HCT116 (cell line): Measurements from ENCODE around the gene C14orf180. TPM values are rescaled to one million over a fixed set of nuclear protein-coding genes. Genes with fewer than 3 reads are reported as not detected.

Experiments
- ATAC-seq: fragments of 200-7000 bp; cut with Tn5 transposase; 2 replicates; pipeline ENCODE4 v1.9.1; 2020; ENCODE audit warnings: mild to moderate bottlenecking, moderate library complexity
- BruUV-seq: library from RNA; stranded (reverse); fragments of 400-500 nt; replicated peaks from 2 replicates; lab custom pipeline; 2021; lab: Mats Ljungman, UMichigan
- CTCF ChIA-PET: fragments of 300-600 bp; sonication (Branson Sonifier 250); formaldehyde crosslinking; loops from one replicate; lab custom pipeline; 2021; ENCODE audit warnings: antibody characterized with exemption; lab: Charles Lee
- POLR2A ChIA-PET: fragments of 300-600, 350-600 bp; sonication (Branson Sonifier 250); formaldehyde crosslinking; loops from one replicate; lab custom pipeline; 2021; ENCODE audit warnings: antibody characterized with exemption; lab: Charles Lee
- RAD21 ChIA-PET, 2 experiments: fragments of 300-600 bp; sonication (Branson Sonifier 250); formaldehyde crosslinking; loops; one replicate each; lab custom pipeline; 2023; ENCODE audit warnings: low total read pairs in 2 of 2; ENCODE audit not compliant: uncharacterized antibody in 2 of 2, unreplicated experiment in 2 of 2, low non-redundant PET in 1 of 2; lab: Charles Lee
- DNase-seq: peaks from one replicate; pipeline ENCODE4 v3.0.0-alpha.2; 2010; ENCODE audit warnings: low read depth, low spot score
- H2AFZ ChIP-seq: fragments of 200-600 bp; shearing (Covaris generic), sonication (generic); 2 replicates; pipeline ENCODE4 v1.6.1; 2017; ENCODE audit warnings: low read depth, mixed run types, mixed read lengths, antibody characterized with exemption, low read length; ENCODE audit not compliant: poor library complexity, severe bottlenecking
- H3K27ac ChIP-seq: 2 replicates; pipeline ENCODE4 v1.5.1; 2012; ENCODE audit warnings: low read depth, low read length
- H3K27me3 ChIP-seq: fragments of 200-600 bp; sonication (generic); 2 replicates; pipeline ENCODE4 v1.6.1; 2016; ENCODE audit warnings: mixed run types, low read length, mixed read lengths; ENCODE audit not compliant: insufficient read depth
- H3K36me3 ChIP-seq, 2 experiments: fragments of 200-500 bp in 1 of 2; fragments of 200-600 bp in 1 of 2; sonication (Bioruptor generic) in 1 of 2; sonication (generic) in 1 of 2; 2 replicates each; pipeline versions ENCODE4 v1.5.1 to v1.6.1; 2014 to 2016; ENCODE audit warnings: low read length in 2 of 2, inconsistent platforms in 1 of 2, mixed read lengths in 1 of 2, mixed run types in 1 of 2; ENCODE audit not compliant: insufficient read depth in 2 of 2, control insufficient read depth in 1 of 2
- H3K4me1 ChIP-seq, 2 experiments: fragments of 200-600 bp in 1 of 2; sonication (generic) in 1 of 2; 2 replicates each; pipeline versions ENCODE4 v1.5.1 to v1.6.1; 2012 to 2017; ENCODE audit warnings: low read length in 2 of 2, inconsistent platforms in 1 of 2, mild to moderate bottlenecking in 1 of 2, mixed read lengths in 1 of 2, mixed run types in 1 of 2, moderate library complexity in 1 of 2; ENCODE audit not compliant: insufficient read depth in 2 of 2, control insufficient read depth in 1 of 2
- H3K4me2 ChIP-seq: fragments of 200-600 bp; sonication (generic); 2 replicates; pipeline ENCODE4 v1.6.1; 2017; ENCODE audit warnings: mixed run types, low read length, mixed read lengths
- H3K4me3 ChIP-seq, 2 experiments: fragments of 200-600 bp in 1 of 2; sonication (generic) in 1 of 2; replicated peaks in 1 of 2; 2 replicates each; pipeline ENCODE4 v1.5.1; 2011 to 2016; ENCODE audit warnings: low read length in 2 of 2, control low read depth in 1 of 2, low read depth in 1 of 2, mild to moderate bottlenecking in 1 of 2, mixed read lengths in 1 of 2, mixed run types in 1 of 2
- H3K79me2 ChIP-seq: fragments of 200-600 bp; sonication (generic); 2 replicates; pipeline ENCODE4 v1.6.1; 2017; ENCODE audit warnings: mild to moderate bottlenecking, mixed run types, low read length, moderate library complexity, mixed read lengths; ENCODE audit not compliant: insufficient read depth
- H3K9ac ChIP-seq: fragments of 200-600 bp; sonication (generic); 2 replicates; pipeline ENCODE4 v1.6.1; 2016; ENCODE audit warnings: low read length, mixed read lengths
- H3K9me2 ChIP-seq: fragments of 200-600 bp; sonication (generic), shearing (Covaris generic); 2 replicates; pipeline ENCODE4 v1.6.1; 2017; ENCODE audit warnings: mixed run types, mild to moderate bottlenecking, moderate library complexity; ENCODE audit not compliant: insufficient read depth
- H3K9me3 ChIP-seq, 2 experiments: fragments of 200-500 bp in 1 of 2; fragments of 200-600 bp in 1 of 2; sonication (Bioruptor generic) in 1 of 2; sonication (generic) in 1 of 2; 2 replicates each; pipeline ENCODE4 v1.6.1; 2014 to 2017; ENCODE audit warnings: low read length in 2 of 2, mixed read lengths in 2 of 2, inconsistent platforms in 1 of 2, low read depth in 1 of 2, mild to moderate bottlenecking in 1 of 2, mixed run types in 1 of 2, moderate library complexity in 1 of 2; ENCODE audit not compliant: control insufficient read depth in 1 of 2, insufficient read depth in 1 of 2
- H4K20me1 ChIP-seq: fragments of 200-600 bp; sonication (generic), shearing (Covaris generic); 2 replicates; pipeline ENCODE4 v1.6.1; 2017; ENCODE audit warnings: mixed run types, mild to moderate bottlenecking, moderate library complexity; ENCODE audit not compliant: insufficient read depth
- CBX3 ChIP-seq: IDR thresholded peaks from 2 replicates; pipeline ENCODE4 v1.6.1; 2012; ENCODE audit warnings: low read depth
- EGR1 ChIP-seq: IDR thresholded peaks from 2 replicates; pipeline ENCODE4 v1.6.1; 2012; ENCODE audit warnings: low read depth
- EZH2phosphoT487 ChIP-seq: fragments of 200-600 bp; IDR thresholded peaks from 2 replicates; pipeline ENCODE4 v1.6.1; 2018; ENCODE audit warnings: antibody characterized with exemption, borderline replicate concordance
- FOSL1 ChIP-seq: IDR thresholded peaks from 2 replicates; pipeline ENCODE4 v1.6.1; 2012; ENCODE audit warnings: low read depth
- RAD21 ChIP-seq: IDR thresholded peaks from 2 replicates; pipeline ENCODE4 v1.6.1; 2012; ENCODE audit warnings: low read depth, mild to moderate bottlenecking
- TCF7L2 ChIP-seq: IDR thresholded peaks from 2 replicates; pipeline ENCODE4 v1.7.0; 2011; ENCODE audit warnings: borderline replicate concordance, inconsistent platforms; ENCODE audit not compliant: insufficient read depth, insufficient read length; ENCODE audit errors: extremely low read depth
- ZNF274 ChIP-seq: fragments of 200-500 bp; sonication (Bioruptor generic); IDR thresholded peaks from 2 replicates; pipeline ENCODE4 v1.6.1; 2014; ENCODE audit warnings: mild to moderate bottlenecking, low read depth, low read length, inconsistent platforms
- intact Hi-C: fragments of 100-400 bp; cut with micrococcal nuclease; formaldehyde crosslinking; loops from 2 replicates; pipeline ENCODE4 v1.10.0; 2022
- total RNA-seq: library from RNA; stranded (reverse); gene quantifications from one replicate; pipeline ENCODE4 v1.2.1, GENCODE V29; 2021; ENCODE audit not compliant: unreplicated experiment

Gene C14orf180
- total RNA-seq, 1 experiment from 2014 or later = not detected

DNA sequence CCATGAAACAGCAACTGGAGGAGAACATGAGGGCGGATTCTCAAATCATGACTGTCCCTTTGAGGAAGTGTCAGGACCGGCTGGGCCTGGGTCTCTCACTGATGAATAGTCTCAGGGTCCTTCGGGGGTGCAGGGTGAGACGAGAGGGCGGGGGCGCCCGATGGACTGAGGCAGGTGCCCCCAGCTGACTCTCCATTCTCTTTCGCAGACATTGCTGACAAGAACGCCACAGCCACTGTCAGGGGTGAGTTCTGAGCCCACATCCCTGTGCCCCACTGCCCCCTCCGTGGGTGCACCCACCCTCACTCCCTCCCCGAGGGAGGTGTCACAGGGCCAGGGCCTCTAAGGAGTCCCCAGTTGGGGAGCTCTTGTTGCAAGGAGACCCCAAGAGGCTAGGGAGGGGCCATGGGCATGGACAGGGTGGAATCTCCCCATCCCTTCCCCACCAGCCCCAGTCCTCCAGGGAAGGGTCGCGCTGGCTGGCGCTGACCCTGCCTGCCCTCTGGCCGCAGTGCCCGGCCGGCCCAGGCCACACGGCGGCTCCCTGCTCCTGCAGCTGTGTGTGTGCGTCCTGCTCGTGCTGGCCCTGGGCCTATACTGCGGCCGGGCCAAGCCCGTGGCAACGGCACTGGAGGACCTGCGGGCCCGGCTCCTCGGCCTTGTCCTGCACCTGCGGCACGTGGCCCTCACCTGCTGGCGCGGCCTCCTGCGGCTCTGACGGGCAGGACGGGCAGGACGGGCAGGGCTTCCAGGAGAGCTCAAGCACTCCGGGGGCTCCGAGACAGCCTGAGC is 8.7 kb downstream of the C14orf180 start:
- ChIA-PET POLR2A (no interaction called here), RAD21 (no interaction called here), CTCF (no interaction called here)
- Histone ChIP-seq H3K27ac (no peak overlapping the region), H4K20me1 (no peaks in the 10 kb centered on the region), H3K4me1 (no peaks in the 10 kb centered on the region), H3K9me3 (no peaks in the 10 kb centered on the region), H3K79me2 (no peaks in the 10 kb centered on the region), H3K4me3 (no peak overlapping the region), H3K27me3 (no peaks in the 10 kb centered on the region), H3K4me2 (no peak overlapping the region), H3K36me3 (no peaks in the 10 kb centered on the region), H2AFZ (no peak overlapping the region), H3K9ac (no peak overlapping the region)
- ATAC-seq = no peak
- intact Hi-C loops = no loop called here
- BruUV-seq = no TSS peak
- no peak for DNase-seq
- no peak for TF ChIP-seq EGR1
- no peak for TF ChIP-seq CBX3
- TF ChIP-seq FOSL1 = no peak
- no peak for TF ChIP-seq ZNF274
- TF ChIP-seq, all 23 proteins: peak for 0
- no peaks in the 10 kb centered on the region for H3K9me2 ChIP-seq

DNA sequence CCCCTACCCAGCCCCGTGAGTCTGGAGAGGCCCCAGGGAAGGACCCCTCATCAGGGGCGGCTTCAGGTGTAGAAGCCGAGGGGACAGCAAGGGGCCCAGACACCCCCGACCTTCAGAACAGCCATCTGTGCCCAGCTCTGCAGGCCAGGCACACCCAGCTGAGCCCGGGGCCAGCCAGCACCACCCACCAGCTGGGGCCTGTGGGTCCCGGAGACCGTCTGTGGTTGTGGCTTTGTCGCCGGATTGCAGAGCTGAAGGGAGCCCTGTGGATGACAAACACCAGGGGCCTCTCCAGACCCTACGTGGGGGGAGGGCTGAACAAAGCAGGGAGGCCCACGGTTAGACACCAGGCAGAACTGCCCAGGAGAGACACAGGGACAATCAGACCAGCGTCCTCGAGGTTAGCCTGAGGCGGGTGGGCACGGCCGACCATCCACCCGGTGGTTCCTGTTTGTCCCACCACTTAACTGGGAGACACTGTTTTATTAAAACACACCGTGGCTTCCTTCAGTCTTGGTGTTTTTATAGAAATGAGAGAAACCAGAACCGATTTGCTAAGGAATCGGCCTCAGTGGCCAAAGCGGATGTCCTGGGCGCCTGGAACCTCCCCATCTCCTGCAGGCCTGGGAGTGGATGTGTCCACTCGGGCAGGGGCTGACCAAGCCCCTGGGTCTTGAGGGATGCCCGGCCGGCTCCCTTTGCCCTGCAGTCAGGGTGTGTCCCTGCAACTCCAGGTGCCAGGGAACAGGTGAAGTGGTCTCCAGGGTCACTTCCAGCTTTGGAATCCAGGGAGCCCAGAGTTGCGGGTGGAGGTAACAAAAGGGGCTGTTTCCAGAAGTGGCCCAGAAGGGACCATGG is 10.0 kb downstream of the C14orf180 start:
- H3K4me1 ChIP-seq = no peaks in the 10 kb centered on the region
- no peaks in the 10 kb centered on the region for H4K20me1 ChIP-seq
- ATAC-seq (no peak), DNase-seq (no peak)
- ChIA-PET RAD21 (no interaction called here), CTCF (no interaction called here), POLR2A (no interaction called here)
- intact Hi-C loops = no loop called here
- BruUV-seq = no TSS peak
- H3K4me3 ChIP-seq = no peak overlapping the region
- H3K4me2 ChIP-seq = no peak overlapping the region
- no peaks in the 10 kb centered on the region for H3K9me3 ChIP-seq
- H3K79me2 ChIP-seq = no peaks in the 10 kb centered on the region
- no peaks in the 10 kb centered on the region for H3K36me3 ChIP-seq
- no peaks in the 10 kb centered on the region for H3K9me2 ChIP-seq
- H2AFZ ChIP-seq = no peak overlapping the region
- H3K27ac ChIP-seq = no peak overlapping the region
- H3K9ac ChIP-seq = no peak overlapping the region
- TF ChIP-seq EZH2phosphoT487 (no peak), RAD21 (no peak), TCF7L2 (no peak)
- H3K27me3 ChIP-seq = no peaks in the 10 kb centered on the region
